H1 (cell line): ENCODE results near the gene MYADM.

Experiments
- BACH1 ChIP-seq: IDR thresholded peaks from 2 replicates; pipeline ENCODE4 v1.6.1; 2012; ENCODE audit warnings: low read length, improper control_type of control experiment
- CBX5 ChIP-seq: fragments of 300-800, 300-1000 bp; sonication (generic); IDR thresholded peaks from 2 replicates; pipeline ENCODE4 v1.7.1; 2016; ENCODE audit warnings: antibody characterized with exemption, low read length, low read depth
- CEBPB ChIP-seq: IDR thresholded peaks from 2 replicates; pipeline ENCODE4 v1.6.1; 2012; ENCODE audit warnings: low read depth, low read length
- CHD2 ChIP-seq: IDR thresholded peaks from 2 replicates; pipeline ENCODE4 v1.6.1; 2012; ENCODE audit warnings: low read length, improper control_type of control experiment
- CTCF ChIP-seq, 3 experiments: IDR thresholded peaks; 1 replicate in 2 of 3; 2 replicates in 1 of 3; pipeline versions ENCODE4 v1.5.1 to v1.6.1; 2011; ENCODE audit warnings: low read length in 3 of 3, mild to moderate bottlenecking in 3 of 3, inconsistent platforms in 2 of 3, low read depth in 1 of 3, moderate library complexity in 1 of 3; ENCODE audit not compliant: insufficient read depth in 1 of 3; ENCODE audit errors: control extremely low read depth in 1 of 3
- KDM1A ChIP-seq: fragments of 200-600, 300-600 bp; sonication (generic); IDR thresholded peaks from 2 replicates; pipeline ENCODE4 v1.7.1; 2016; ENCODE audit warnings: mild to moderate bottlenecking, low read length, borderline replicate concordance
- MAX ChIP-seq: IDR thresholded peaks from 2 replicates; pipeline ENCODE4 v1.6.1; 2012; ENCODE audit warnings: inconsistent platforms
- POLR2A ChIP-seq, 2 experiments: IDR thresholded peaks; 1 replicate in 1 of 2; 2 replicates in 1 of 2; pipeline ENCODE4 v1.6.1; 2011; ENCODE audit warnings: low read depth in 2 of 2, low read length in 2 of 2, mild to moderate bottlenecking in 2 of 2; ENCODE audit errors: control extremely low read depth in 1 of 2
- POU5F1 ChIP-seq: IDR thresholded peaks from 2 replicates; pipeline ENCODE4 v1.6.1; 2011; ENCODE audit warnings: low read depth, mild to moderate bottlenecking, low read length, moderate library complexity
- RAD21 ChIP-seq, 2 experiments: IDR thresholded peaks in 1 of 2; conservative IDR thresholded peaks in 1 of 2; 2 replicates each; pipeline ENCODE4 v1.6.1; 2011; ENCODE audit warnings: low read depth in 2 of 2, low read length in 2 of 2, improper control_type of control experiment in 1 of 2, inconsistent platforms in 1 of 2, mild to moderate bottlenecking in 1 of 2, moderate library complexity in 1 of 2
- RFX5 ChIP-seq: IDR thresholded peaks from 2 replicates; pipeline ENCODE4 v1.6.1; 2011; ENCODE audit warnings: low read depth, low read length, improper control_type of control experiment, borderline replicate concordance
- TAF1 ChIP-seq: IDR thresholded peaks from 2 replicates; pipeline ENCODE4 v1.6.1; 2011; ENCODE audit warnings: mild to moderate bottlenecking, low read depth, low read length
- TCF12 ChIP-seq: IDR thresholded peaks from 2 replicates; pipeline ENCODE4 v1.6.1; 2011; ENCODE audit warnings: low read depth, mild to moderate bottlenecking, low read length
- ZNF274 ChIP-seq: IDR thresholded peaks from 2 replicates; pipeline ENCODE4 v1.7.0; 2012; ENCODE audit warnings: low read length, borderline replicate concordance; ENCODE audit errors: extremely low read depth

- TF ChIP-seq RFX5 = no peak
- no peak for TF ChIP-seq POU5F1
- TF ChIP-seq CEBPB = no peak
- TF ChIP-seq POLR2A (IDR thresholded peaks at IDR 0.05; ENCODE audit: control extremely low read depth in 1 of 2, low read depth in 2 of 2, low read length in 2 of 2) = no peak
- TF ChIP-seq TCF12 = no peak
- TF ChIP-seq CTCF (IDR thresholded peaks at IDR 0.05; ENCODE audit: control extremely low read depth in 1 of 3, insufficient read depth in 1 of 3, low read depth in 1 of 3, low read length in 3 of 3) = no peak
- TF ChIP-seq CBX5 = no peak
- TF ChIP-seq ZNF274 = no peak
- no peak for TF ChIP-seq RAD21 (IDR thresholded peaks at IDR 0.05 in 1 of 2, conservative IDR thresholded peaks at IDR 0.05 in 1 of 2; ENCODE audit: low read depth in 2 of 2, low read length in 2 of 2)
- TF ChIP-seq BACH1 = no peak
- no peak for TF ChIP-seq CHD2
- TF ChIP-seq KDM1A = no peak
- no peak for TF ChIP-seq TAF1
- no peak for TF ChIP-seq MAX
Observed at GRCh38 chr19:53892301-53892980, 24.8 kb downstream of the MYADM start.
